ENCODE measurements around the gene LNPK. TPM values are rescaled to one million over a fixed set of nuclear protein-coding genes. Genes with fewer than 3 reads are reported as not detected.
A peak's percentile ranks its signal among the peaks of the same experiment; 100 is the strongest.

Gene LNPK
- 35.2 and 43.6 TPM in 2 replicates for total RNA-seq

DNA sequence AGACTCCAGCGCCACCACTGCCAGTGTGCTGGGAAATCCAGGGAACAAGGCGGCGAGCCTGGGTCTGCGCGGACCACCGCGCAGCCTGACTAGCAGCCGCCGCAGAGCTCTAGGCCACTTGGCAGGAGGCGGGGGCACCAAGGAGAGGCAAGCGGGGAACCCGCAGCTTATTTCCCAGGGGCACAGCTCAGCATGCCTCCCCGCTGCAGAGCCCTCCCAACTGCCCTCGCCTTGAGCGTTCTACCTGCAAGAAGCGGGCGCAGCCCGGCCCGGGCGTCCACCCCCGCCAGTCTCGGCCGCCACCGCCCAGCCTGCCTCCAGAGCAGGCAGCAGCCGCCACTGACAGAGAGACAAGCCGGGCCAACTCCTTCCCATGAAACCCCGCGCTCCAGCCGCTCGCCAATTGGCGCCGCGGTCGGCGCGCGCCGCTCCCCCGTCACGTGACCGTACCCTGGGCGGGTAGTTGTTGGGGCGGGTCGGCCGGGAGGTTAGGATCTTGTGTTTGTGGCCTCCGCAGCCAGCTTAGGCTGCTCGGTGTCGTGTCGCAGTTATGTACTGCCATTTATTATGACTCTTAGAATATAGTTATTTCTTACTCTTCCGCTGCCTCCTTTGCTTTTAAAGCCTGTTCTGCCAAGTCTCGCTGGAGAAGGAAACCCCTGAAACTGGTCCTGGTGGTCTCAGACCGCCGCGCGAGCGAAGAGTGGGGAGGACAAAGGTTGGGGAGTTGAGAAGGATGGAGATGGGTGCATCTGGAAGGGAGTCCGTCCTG, at the start of gene LNPK:
Gene LNPK, minus strand, starts transcription at position 352 of the 772 bp plus-strand sequence. CDS start 6,683 bp downstream, outside the sequence.
- Mint-ChIP-seq H3K9me3 (no peaks in the 10 kb centered on the region), H3K27ac (peak within 1 kb of the TSS; percentile 91), H3K27me3 (ENCODE audit: insufficient read depth) (peaks cover 5% of the 10 kb centered on the region), H3K36me3 (ENCODE audit: low read depth) (peaks cover 5% of the 10 kb centered on the region), H3K4me1 (ENCODE audit: low read depth) (peaks cover 25% of the 10 kb centered on the region), H3K4me3 (peak within 1 kb of the TSS; percentile 95)
- intact Hi-C loops (cut with micrococcal nuclease): loop anchor here (1.0 to 5.0 kb wide), 3 partner anchors 267 to 1755 kb away; partner anchors contain the start of genes MTX2 and OLA1
- peak; percentile 91 for DNase-seq (ENCODE audit: low spot score)

GRCh38 chr2:176039375-176039774, 37.3 kb upstream of the LNPK start:
- Mint-ChIP-seq H3K4me3 (no peak overlapping the region), H3K27ac (no peak overlapping the region), H3K36me3 (ENCODE audit: low read depth) (no peaks in the 10 kb centered on the region), H3K9me3 (no peaks in the 10 kb centered on the region), H3K4me1 (ENCODE audit: low read depth) (no peaks in the 10 kb centered on the region), H3K27me3 (ENCODE audit: insufficient read depth) (peaks cover 17% of the 10 kb centered on the region)
- intact Hi-C loops (cut with micrococcal nuclease): no loop called here
- no peak for DNase-seq (ENCODE audit: low spot score)

- H3K9me3 Mint-ChIP-seq: no peaks in the 10 kb centered on the region
- no peak overlapping the region for H3K27ac Mint-ChIP-seq
- H3K36me3 Mint-ChIP-seq (ENCODE audit: low read depth): no peaks in the 10 kb centered on the region
- peaks cover 17% of the 10 kb centered on the region for H3K27me3 Mint-ChIP-seq (ENCODE audit: insufficient read depth)
- intact Hi-C loops (cut with micrococcal nuclease): no loop called here
- no peak overlapping the region for H3K4me3 Mint-ChIP-seq
- DNase-seq (ENCODE audit: low spot score): no peak
- H3K4me1 Mint-ChIP-seq (ENCODE audit: low read depth): no peaks in the 10 kb centered on the region
Measured at GRCh38 chr2:176038694-176039093, 36.6 kb upstream of the LNPK start.

GRCh38 chr2:176035013-176035691, 33.1 kb upstream of the LNPK start:
- Mint-ChIP-seq H3K4me3 (no peak overlapping the region), H3K27me3 (ENCODE audit: insufficient read depth) (peaks cover 19% of the 10 kb centered on the region), H3K27ac (no peak overlapping the region), H3K36me3 (ENCODE audit: low read depth) (no peaks in the 10 kb centered on the region), H3K4me1 (ENCODE audit: low read depth) (no peaks in the 10 kb centered on the region), H3K9me3 (no peaks in the 10 kb centered on the region)
- intact Hi-C loops (cut with micrococcal nuclease): no loop called here
- no peak for DNase-seq (ENCODE audit: low spot score)

DNA sequence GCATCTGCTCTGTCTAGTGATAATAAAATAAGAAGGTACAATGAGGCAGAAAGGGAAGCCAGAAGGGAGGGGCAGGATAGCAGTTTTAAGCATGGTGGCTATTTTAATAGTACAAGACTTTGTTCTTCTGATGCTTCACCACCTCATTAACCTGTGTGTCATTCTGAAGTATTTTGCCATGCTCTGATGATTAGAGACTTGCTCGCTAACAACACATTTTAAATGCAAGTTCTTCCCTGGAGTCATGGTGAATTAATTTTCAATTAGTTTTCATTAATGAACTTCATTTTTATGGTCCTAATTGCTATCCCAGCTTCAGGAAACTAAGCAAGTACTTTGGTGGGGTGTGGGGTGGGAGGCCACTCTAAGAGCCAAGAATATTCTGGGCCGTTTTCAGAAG, 25.7 kb upstream of the LNPK start:
- H3K27me3 Mint-ChIP-seq (ENCODE audit: insufficient read depth): peaks cover 20% of the 10 kb centered on the region
- no peaks in the 10 kb centered on the region for H3K36me3 Mint-ChIP-seq (ENCODE audit: low read depth)
- intact Hi-C loops (cut with micrococcal nuclease): no loop called here
- H3K27ac Mint-ChIP-seq: no peak overlapping the region
- no peaks in the 10 kb centered on the region for H3K9me3 Mint-ChIP-seq
- DNase-seq (ENCODE audit: low spot score): no peak
- H3K4me1 Mint-ChIP-seq (ENCODE audit: low read depth): no peaks in the 10 kb centered on the region
- H3K4me3 Mint-ChIP-seq: no peak overlapping the region

GRCh38 chr2:176025932-176026331, 23.9 kb upstream of the LNPK start:
- Mint-ChIP-seq H3K27ac (no peak overlapping the region), H3K9me3 (no peaks in the 10 kb centered on the region), H3K4me3 (no peak overlapping the region), H3K27me3 (ENCODE audit: insufficient read depth) (peaks cover 17% of the 10 kb centered on the region), H3K4me1 (ENCODE audit: low read depth) (no peaks in the 10 kb centered on the region), H3K36me3 (ENCODE audit: low read depth) (no peaks in the 10 kb centered on the region)
- no peak for DNase-seq (ENCODE audit: low spot score)
- intact Hi-C loops (cut with micrococcal nuclease): no loop called here

- H3K9me3 Mint-ChIP-seq: no peaks in the 10 kb centered on the region
- intact Hi-C loops (cut with micrococcal nuclease): no loop called here
- H3K36me3 Mint-ChIP-seq (ENCODE audit: low read depth): no peaks in the 10 kb centered on the region
- H3K4me3 Mint-ChIP-seq: no peak overlapping the region
- no peak for DNase-seq (ENCODE audit: low spot score)
- peaks cover 15% of the 10 kb centered on the region for H3K27me3 Mint-ChIP-seq (ENCODE audit: insufficient read depth)
- H3K27ac Mint-ChIP-seq: no peak overlapping the region
- no peaks in the 10 kb centered on the region for H3K4me1 Mint-ChIP-seq (ENCODE audit: low read depth)
Measured at GRCh38 chr2:176024083-176024482, 22.0 kb upstream of the LNPK start.

DNA sequence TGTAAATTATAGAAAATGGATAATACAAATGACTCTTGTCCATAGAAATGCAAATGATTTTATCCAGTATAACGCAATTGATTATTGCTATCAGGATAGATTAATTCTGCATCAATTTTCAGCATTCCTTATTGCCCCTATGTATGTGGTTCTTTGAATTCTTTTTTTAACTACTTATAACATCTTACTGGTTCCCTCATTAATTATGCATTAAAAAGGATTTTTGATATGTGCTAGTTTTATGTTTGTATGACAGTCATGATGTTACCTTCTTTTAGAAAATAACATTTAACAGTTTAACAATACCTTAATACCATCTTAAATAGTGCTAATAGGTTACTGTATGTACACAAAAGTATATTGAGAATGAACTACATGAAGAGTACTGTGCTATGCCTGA, 20.0 kb upstream of the LNPK start:
- no peaks in the 10 kb centered on the region for H3K9me3 Mint-ChIP-seq
- no peaks in the 10 kb centered on the region for H3K4me1 Mint-ChIP-seq (ENCODE audit: low read depth)
- no peak for DNase-seq (ENCODE audit: low spot score)
- no peaks in the 10 kb centered on the region for H3K36me3 Mint-ChIP-seq (ENCODE audit: low read depth)
- intact Hi-C loops (cut with micrococcal nuclease): no loop called here
- peaks cover 9% of the 10 kb centered on the region for H3K27me3 Mint-ChIP-seq (ENCODE audit: insufficient read depth)
- no peak overlapping the region for H3K4me3 Mint-ChIP-seq
- H3K27ac Mint-ChIP-seq: no peak overlapping the region

- Mint-ChIP-seq H3K36me3 (ENCODE audit: low read depth) (no peaks in the 10 kb centered on the region), H3K4me3 (no peak overlapping the region), H3K27ac (no peak overlapping the region), H3K27me3 (ENCODE audit: insufficient read depth) (peaks cover 9% of the 10 kb centered on the region), H3K4me1 (ENCODE audit: low read depth) (no peaks in the 10 kb centered on the region), H3K9me3 (no peaks in the 10 kb centered on the region)
- intact Hi-C loops (cut with micrococcal nuclease): no loop called here
- DNase-seq (ENCODE audit: low spot score): no peak
Measured at GRCh38 chr2:176020400-176020799, 18.3 kb upstream of the LNPK start.

GRCh38 chr2:176018708-176019107, 16.6 kb upstream of the LNPK start:
- DNase-seq (ENCODE audit: low spot score): no peak
- H3K36me3 Mint-ChIP-seq (ENCODE audit: low read depth): no peaks in the 10 kb centered on the region
- no peaks in the 10 kb centered on the region for H3K4me1 Mint-ChIP-seq (ENCODE audit: low read depth)
- H3K27me3 Mint-ChIP-seq (ENCODE audit: insufficient read depth): peaks cover 6% of the 10 kb centered on the region
- no peak overlapping the region for H3K27ac Mint-ChIP-seq
- no peaks in the 10 kb centered on the region for H3K9me3 Mint-ChIP-seq
- no peak overlapping the region for H3K4me3 Mint-ChIP-seq
- intact Hi-C loops (cut with micrococcal nuclease): no loop called here

GRCh38 chr2:176009445-176009844, 7.4 kb upstream of the LNPK start:
- H3K36me3 Mint-ChIP-seq (ENCODE audit: low read depth): no peaks in the 10 kb centered on the region
- H3K4me3 Mint-ChIP-seq: no peak overlapping the region
- intact Hi-C loops (cut with micrococcal nuclease): no loop called here
- H3K27me3 Mint-ChIP-seq (ENCODE audit: insufficient read depth): peaks cover 35% of the 10 kb centered on the region
- H3K9me3 Mint-ChIP-seq: no peaks in the 10 kb centered on the region
- H3K4me1 Mint-ChIP-seq (ENCODE audit: low read depth): no peaks in the 10 kb centered on the region
- no peak overlapping the region for H3K27ac Mint-ChIP-seq
- no peak for DNase-seq (ENCODE audit: low spot score)

DNA sequence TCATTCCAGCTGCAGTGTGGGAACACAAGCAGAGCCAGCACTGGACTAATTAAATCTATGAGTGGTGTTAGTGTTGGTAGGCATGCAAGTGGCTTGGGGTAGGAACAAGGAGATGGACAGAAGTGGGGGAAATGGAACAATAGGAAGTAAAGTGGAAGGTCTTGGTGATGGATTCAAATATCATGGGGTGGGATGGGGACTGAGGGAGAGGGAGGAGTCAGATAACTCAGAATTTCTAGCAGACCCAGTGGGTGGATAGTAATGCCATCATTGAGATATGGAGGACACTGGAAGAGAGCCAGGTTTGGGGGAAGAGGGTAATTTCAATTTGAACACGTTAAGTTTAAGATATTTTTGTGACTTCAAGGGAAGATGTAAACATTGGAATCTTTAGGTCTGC, 2.9 kb upstream of the LNPK start:
- Mint-ChIP-seq H3K27me3 (ENCODE audit: insufficient read depth) (peaks cover 21% of the 10 kb centered on the region), H3K9me3 (no peaks in the 10 kb centered on the region), H3K4me1 (ENCODE audit: low read depth) (peaks cover 16% of the 10 kb centered on the region), H3K36me3 (ENCODE audit: low read depth) (no peaks in the 10 kb centered on the region), H3K4me3 (no peak overlapping the region), H3K27ac (no peak overlapping the region)
- intact Hi-C loops (cut with micrococcal nuclease): loop anchor here (5.0 kb wide), 2 partner anchors 927 to 1758 kb away; partner anchors contain the start of gene OLA1
- DNase-seq (ENCODE audit: low spot score): no peak

- H3K4me1 Mint-ChIP-seq (ENCODE audit: low read depth): peaks cover 25% of the 10 kb centered on the region
- DNase-seq (ENCODE audit: low spot score): no peak
- intact Hi-C loops (cut with micrococcal nuclease): loop anchor here (5.0 kb wide), 2 partner anchors 928 to 1757 kb away; partner anchors contain the start of gene OLA1
- peaks cover 14% of the 10 kb centered on the region for H3K27me3 Mint-ChIP-seq (ENCODE audit: insufficient read depth)
- H3K4me3 Mint-ChIP-seq: no peak overlapping the region
- H3K36me3 Mint-ChIP-seq (ENCODE audit: low read depth): peaks cover 5% of the 10 kb centered on the region
- no peaks in the 10 kb centered on the region for H3K9me3 Mint-ChIP-seq
- H3K27ac Mint-ChIP-seq: no peak overlapping the region
Measured at GRCh38 chr2:176003958-176004357, 1.9 kb upstream of the LNPK start.

Measured in activated T-helper 1 cell treated with anti-CD3 and anti-CD28 coated beads, Interleukin-12 subunit alpha, Interleukin-12 subunit beta, Interleukin-2, Interleukin-4 antibody, amounts not matched to agents 30 ng/mL and 10 ng/mL and 1 ng/mL, durations not matched to agents 14 hours and 24 hours and 36 hours (primary cell).